Activated CD4-positive, alpha-beta T cell treated with anti-CD3 and anti-CD28 coated beads for 4 hours (primary cell): Measurements from ENCODE around the gene DCLK2.

ENCODE experiments used
- DNase-seq, 2 donors: peaks; one replicate each; pipeline ENCODE4 v3.0.0-alpha.2; 2020

DCLK2 gene

GRCh38 chr4:150286656-150287055 lies 208.4 kb downstream of the DCLK2 start:
- DNase-seq = no peak

DNA sequence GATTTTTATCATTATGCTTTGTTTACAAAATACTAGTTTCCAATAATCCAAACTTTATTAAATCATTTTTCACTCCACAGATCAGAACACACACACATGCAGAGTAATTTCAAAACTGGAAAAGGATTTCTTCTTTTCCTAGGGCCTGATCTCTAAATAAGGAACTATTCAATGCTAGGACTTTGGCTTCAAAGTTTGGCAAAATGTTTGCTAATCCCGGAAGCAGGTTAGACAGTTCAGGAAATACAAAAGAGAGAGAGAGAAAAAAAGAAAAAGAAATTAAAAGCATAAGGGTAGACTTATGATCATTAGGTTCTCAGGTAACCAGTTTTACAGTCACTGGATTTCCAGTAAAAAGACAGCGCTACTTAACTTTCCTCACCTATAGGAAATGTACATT lies 211.0 kb downstream of the DCLK2 start:
- DNase-seq = no peak

DNA sequence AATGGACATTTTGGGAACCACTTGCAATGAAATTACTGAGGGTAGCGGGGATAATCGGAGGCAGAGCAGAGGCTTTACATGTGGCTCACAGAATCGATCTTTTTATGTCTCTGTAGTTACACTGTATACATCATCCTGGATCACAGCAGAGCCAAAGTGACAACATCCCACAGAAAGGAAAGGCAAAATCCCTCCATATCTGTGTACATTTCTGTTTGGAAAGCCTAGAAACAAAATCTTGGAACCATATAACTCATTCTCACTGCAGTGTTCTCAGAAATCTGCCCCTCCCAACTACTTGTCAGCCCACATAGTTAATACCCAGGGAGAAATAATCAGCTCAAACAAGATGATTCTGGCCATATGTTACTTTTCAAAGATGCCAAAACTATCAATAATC lies 211.6 kb downstream of the DCLK2 start:
- no peak for DNase-seq

DNA sequence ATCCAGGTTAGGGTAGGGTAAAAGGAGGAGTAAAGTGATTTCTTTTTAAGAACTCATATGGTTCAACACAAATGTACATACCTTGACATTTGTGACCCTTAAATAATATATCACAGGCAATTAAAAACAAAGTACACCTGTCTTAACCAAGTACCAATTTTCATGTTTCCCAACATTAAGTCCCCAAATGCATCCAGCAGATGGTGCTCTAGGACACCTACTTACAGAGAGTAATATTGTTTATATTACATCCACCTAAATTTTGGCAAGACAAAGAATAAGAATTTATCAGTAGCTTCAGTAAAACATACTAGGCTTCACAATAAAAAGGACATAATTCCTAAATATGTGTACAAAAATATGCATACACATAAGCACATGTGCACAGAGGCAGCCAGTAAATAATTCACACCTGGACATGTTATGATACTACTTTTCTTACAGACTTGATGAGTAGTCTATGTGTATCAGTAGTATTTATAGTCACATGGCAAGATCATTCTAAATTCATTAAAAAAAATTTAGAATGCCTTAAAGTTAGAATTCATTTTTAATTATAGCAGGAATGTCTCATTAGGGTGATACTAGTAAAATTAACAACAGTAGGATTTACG lies 219.7 kb downstream of the DCLK2 start:
- DNase-seq = peak; percentile 7 to 24

DNA sequence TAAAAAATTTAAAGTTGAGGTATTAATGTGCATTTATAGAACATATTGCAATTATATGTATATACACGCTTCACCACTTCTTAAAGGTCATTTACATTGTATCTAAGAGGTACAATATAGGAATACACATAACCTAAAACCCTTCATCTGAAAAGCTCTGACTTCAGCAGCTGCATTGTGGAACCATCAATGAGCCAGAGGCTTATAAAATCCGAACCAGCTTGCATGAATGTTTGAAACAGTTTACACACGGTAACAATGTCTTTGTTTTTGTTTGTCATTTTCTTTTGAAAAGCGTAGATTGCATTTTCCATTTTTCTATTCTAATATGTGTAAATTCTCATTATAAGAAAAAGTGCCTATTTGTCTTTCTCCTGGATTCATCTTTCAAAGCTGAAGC lies 221.6 kb downstream of the DCLK2 start:
- no peak for DNase-seq

DNA sequence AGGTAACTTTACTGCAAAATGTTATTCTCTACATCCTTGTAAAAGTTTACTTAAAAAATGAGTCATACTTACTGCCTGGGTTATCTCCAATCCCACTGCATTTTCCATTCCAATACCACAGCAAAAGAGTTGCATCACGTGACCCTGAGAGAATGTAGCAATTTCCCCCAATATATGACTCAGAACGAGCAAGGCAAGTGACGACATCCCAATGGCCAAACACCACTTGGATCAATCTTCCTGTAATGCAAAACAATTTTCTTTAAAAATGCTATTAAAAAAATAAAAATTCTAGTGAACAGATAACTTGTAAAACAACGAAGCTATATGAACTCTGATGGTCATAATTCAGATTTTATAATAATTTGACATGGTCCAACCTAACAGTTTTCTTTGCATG lies 224.3 kb downstream of the DCLK2 start:
- DNase-seq = peak; percentile 32 to 37

- DNase-seq = no peak
These were observed 227.8 kb downstream of the DCLK2 start for GRCh38 chr4:150305995-150306394.

- DNase-seq = no peak
These were observed 228.5 kb downstream of the DCLK2 start for GRCh38 chr4:150306719-150307118.
